SK-N-SH (cell line): ENCODE results near the gene CETP. TPM values are rescaled to one million over a fixed set of nuclear protein-coding genes. Genes with fewer than 3 reads are reported as not detected.
A peak's percentile ranks its signal among the peaks of the same experiment; 100 is the strongest.

Source experiments
- CTCF ChIA-PET: fragments of 300-600, 350-600 bp; formaldehyde crosslinking; extraction: SDS; loops from one replicate; lab custom pipeline; 2021; lab: Yijun Ruan, JAX
- POLR2A ChIA-PET: fragments of 350-600 bp; sonication (Branson Sonifier 250); formaldehyde crosslinking; extraction: SDS; loops from one replicate; lab custom pipeline; 2020; ENCODE audit warnings: antibody characterized with exemption, inconsistent platforms; lab: Yijun Ruan, JAX
- DNase-seq: peaks from one replicate; pipeline ENCODE4 v3.0.0; 2012
- H2AFZ ChIP-seq: fragments of 200-600 bp; sonication (generic); 2 replicates; pipeline ENCODE4 v1.8.1; 2016; ENCODE audit warnings: antibody characterized with exemption, mild to moderate bottlenecking, low read depth
- H3F3A ChIP-seq: fragments of 200-600 bp; sonication (generic); replicated peaks from 2 replicates; pipeline ENCODE3; 2016; ENCODE audit warnings: antibody characterized with exemption, mild to moderate bottlenecking; ENCODE audit not compliant: insufficient read depth
- H3K27ac ChIP-seq, 2 experiments: fragments of 200-500 bp in 1 of 2; fragments of 200-600 bp in 1 of 2; sonication (Bioruptor generic) in 1 of 2; sonication (generic), shearing (Covaris generic) in 1 of 2; 2 replicates each; pipeline versions ENCODE4 v1.5.1 to v1.6.1; 2014 to 2016; ENCODE audit warnings: low read depth in 2 of 2, inconsistent platforms in 1 of 2, low read length in 1 of 2, mild to moderate bottlenecking in 1 of 2, mixed read lengths in 1 of 2
- H3K27me3 ChIP-seq: fragments of 200-600 bp; sonication (generic), shearing (Covaris generic); 2 replicates; pipeline ENCODE4 v1.6.1; 2016; ENCODE audit warnings: mixed run types; ENCODE audit not compliant: insufficient read depth
- H3K36me3 ChIP-seq, 2 experiments: fragments of 200-500 bp in 1 of 2; fragments of 200-600 bp in 1 of 2; sonication (Bioruptor generic) in 1 of 2; sonication (generic) in 1 of 2; replicated peaks in 1 of 2; 2 replicates each; pipeline versions ENCODE3 to v1.5.1; 2014 to 2016; ENCODE audit warnings: low read length in 1 of 2, mild to moderate bottlenecking in 1 of 2; ENCODE audit not compliant: insufficient read depth in 2 of 2, control insufficient read depth in 1 of 2
- H3K4me1 ChIP-seq, 2 experiments: fragments of 200-500 bp in 1 of 2; fragments of 200-600 bp in 1 of 2; sonication (Bioruptor generic) in 1 of 2; sonication (generic), shearing (Covaris generic) in 1 of 2; 2 replicates each; pipeline versions ENCODE4 v1.5.1 to v1.6.1; 2014 to 2016; ENCODE audit warnings: low read depth in 1 of 2, low read length in 1 of 2, mixed run types in 1 of 2; ENCODE audit not compliant: insufficient read depth in 2 of 2, control insufficient read depth in 1 of 2
- H3K4me2 ChIP-seq: fragments of 200-600 bp; sonication (generic), shearing (Covaris generic); 2 replicates; pipeline ENCODE4 v1.6.1; 2017; ENCODE audit warnings: mixed run types
- H3K4me3 ChIP-seq, 2 experiments: fragments of 200-500 bp in 1 of 2; fragments of 200-600 bp in 1 of 2; sonication (Bioruptor generic) in 1 of 2; sonication (generic), shearing (Covaris generic) in 1 of 2; 2 replicates each; pipeline versions ENCODE4 v1.5.1 to v1.8.1; 2014 to 2016; ENCODE audit warnings: low read depth in 2 of 2, inconsistent platforms in 1 of 2, low read length in 1 of 2, mild to moderate bottlenecking in 1 of 2, mixed read lengths in 1 of 2, moderate library complexity in 1 of 2
- H3K79me2 ChIP-seq: fragments of 200-600 bp; sonication (generic); 2 replicates; pipeline ENCODE4 v1.8.1; 2017; ENCODE audit warnings: mild to moderate bottlenecking; ENCODE audit not compliant: insufficient read depth
- H3K9ac ChIP-seq: fragments of 200-600 bp; sonication (generic); 2 replicates; pipeline ENCODE4 v1.6.1; 2017; ENCODE audit warnings: mixed run types
- H3K9me2 ChIP-seq: fragments of 200-600 bp; sonication (generic); 2 replicates; pipeline ENCODE4 v1.6.1; 2017; ENCODE audit warnings: mixed run types
- H3K9me3 ChIP-seq: fragments of 200-600 bp; sonication (generic); 2 replicates; pipeline ENCODE4 v1.6.1; 2017; ENCODE audit warnings: mixed run types, mild to moderate bottlenecking, moderate library complexity
- H4K20me1 ChIP-seq: fragments of 200-600 bp; sonication (generic); 2 replicates; pipeline ENCODE4 v1.6.1; 2017; ENCODE audit warnings: mild to moderate bottlenecking, mixed run types; ENCODE audit not compliant: insufficient read depth
- CHD2 ChIP-seq: fragments of 150-350 bp; IDR thresholded peaks from 2 replicates; pipeline ENCODE4 v1.6.1; 2018; ENCODE audit warnings: low read length; ENCODE audit not compliant: partially characterized antibody
- ELF1 ChIP-seq: IDR thresholded peaks from 2 replicates; pipeline ENCODE4 v1.4.0; 2012
- FOXM1 ChIP-seq: IDR thresholded peaks from 2 replicates; pipeline ENCODE4 v1.4.0; 2012; ENCODE audit warnings: low read depth, mild to moderate bottlenecking
- GABPA ChIP-seq: IDR thresholded peaks from 2 replicates; pipeline ENCODE4 v1.4.0; 2012; ENCODE audit warnings: low read depth, mild to moderate bottlenecking
- JUND ChIP-seq: IDR thresholded peaks from 2 replicates; pipeline ENCODE4 v1.4.0; 2012
- MXI1 ChIP-seq: IDR thresholded peaks from 2 replicates; pipeline ENCODE4 v1.6.1; 2012; ENCODE audit warnings: mild to moderate bottlenecking, low read depth, low read length, improper control_type of control experiment
- NRF1 ChIP-seq: IDR thresholded peaks from 2 replicates; pipeline ENCODE4 v1.6.1; 2012; ENCODE audit warnings: low read depth, mild to moderate bottlenecking, low read length
- POLR2AphosphoS5 ChIP-seq: IDR thresholded peaks from 2 replicates; pipeline ENCODE4 v1.6.1; 2012; ENCODE audit warnings: low read depth, low read length
- RAD21 ChIP-seq: IDR thresholded peaks from 2 replicates; pipeline ENCODE4 v1.6.1; 2012; ENCODE audit warnings: mild to moderate bottlenecking, low read length
- RFX5 ChIP-seq: IDR thresholded peaks from 2 replicates; pipeline ENCODE4 v1.6.1; 2012; ENCODE audit warnings: mild to moderate bottlenecking, improper control_type of control experiment, low read length
- RXRA ChIP-seq: IDR thresholded peaks from 2 replicates; pipeline ENCODE4 v1.4.0; 2012; ENCODE audit warnings: low read depth, mild to moderate bottlenecking, borderline replicate concordance
- SMC3 ChIP-seq: IDR thresholded peaks from 2 replicates; pipeline ENCODE4 v1.6.1; 2012; ENCODE audit warnings: low read depth, low read length, improper control_type of control experiment
- TEAD4 ChIP-seq: IDR thresholded peaks from 2 replicates; pipeline ENCODE4 v1.4.0; 2012; ENCODE audit warnings: mild to moderate bottlenecking, borderline replicate concordance; ENCODE audit not compliant: insufficient read depth
- YY1 ChIP-seq: IDR thresholded peaks from 2 replicates; pipeline ENCODE4 v1.4.0; 2012; ENCODE audit warnings: low read depth, mild to moderate bottlenecking
- WGBS: methylation state at CpG from one replicate; pipeline ENCODE4 v1.1.6; 2017; ENCODE audit warnings: low lambda C conversion rate; 5-methylcytosine and 5-hydroxymethylcytosine counted together
- polyA plus RNA-seq, 3 experiments: library from polyadenylated mRNA; depleted of rRNA; stranded (reverse); fragments of >200 nt; gene quantifications; 2 replicates each; pipeline ENCODE4 v1.2.3, GENCODE V29; 2012
- TF ChIP-seq, protein P1 (sequence below): fragments of 200-600 bp; sonication (generic); IDR thresholded peaks from 2 replicates; pipeline ENCODE4 v1.6.1; 2017; ENCODE audit warnings: antibody characterized with exemption, mild to moderate bottlenecking, moderate library complexity
- TF ChIP-seq, protein P2 (sequence below): IDR thresholded peaks from 2 replicates; pipeline ENCODE4 v1.4.0; 2012; ENCODE audit warnings: low read depth, borderline replicate concordance
- TF ChIP-seq, protein P3 (sequence below): fragments of 150-350 bp; IDR thresholded peaks from 2 replicates; pipeline ENCODE4 v1.6.1; 2017; ENCODE audit warnings: antibody characterized with exemption, low read length, low read depth, borderline replicate concordance
- TF ChIP-seq, protein P4 (sequence below): IDR thresholded peaks from 2 replicates; pipeline ENCODE4 v1.6.1; 2012; ENCODE audit warnings: mild to moderate bottlenecking, low read depth, low read length, moderate library complexity
- TF ChIP-seq, protein P5 (sequence below): fragments of 150-350 bp; IDR thresholded peaks from 2 replicates; pipeline ENCODE4 v1.6.1; 2016; ENCODE audit warnings: mild to moderate bottlenecking, low read depth, low read length

Gene CETP
- polyA plus RNA-seq, 1 of the 3 experiments (the other 2 are of a cell fraction) = not detected

DNA sequence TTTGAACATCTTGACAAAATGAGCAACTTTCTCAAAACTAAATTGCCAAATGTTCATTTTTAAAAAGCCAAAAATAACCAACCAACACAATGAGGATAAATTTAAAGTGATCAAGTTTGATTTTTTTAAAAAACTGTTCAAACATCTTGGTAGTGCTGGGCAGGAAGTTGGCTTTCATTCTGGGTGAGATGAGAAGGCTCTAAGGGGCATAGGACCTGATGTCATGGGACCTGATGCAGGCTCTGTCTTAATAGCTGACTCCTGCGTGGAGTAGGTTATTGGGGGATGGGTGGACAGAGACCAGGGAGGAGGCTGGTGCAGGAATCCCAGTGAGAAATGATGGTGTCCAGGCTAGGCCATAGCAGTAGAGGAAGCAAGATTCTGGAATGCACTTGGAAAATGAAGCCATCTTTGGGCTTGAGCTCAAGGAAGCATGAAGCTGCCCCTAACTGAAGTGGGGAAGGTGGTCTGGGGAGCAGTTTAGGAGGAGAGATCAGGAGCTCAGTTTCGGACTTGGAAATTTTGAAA lies 48.0 kb downstream of the CETP start (continued):
- TF ChIP-seq ELF1 = no peak
- TF ChIP-seq MXI1 = no peak
- TF ChIP-seq CHD2 = no peak
- TF ChIP-seq SMC3 = no peak
- TF ChIP-seq, protein P1, sequence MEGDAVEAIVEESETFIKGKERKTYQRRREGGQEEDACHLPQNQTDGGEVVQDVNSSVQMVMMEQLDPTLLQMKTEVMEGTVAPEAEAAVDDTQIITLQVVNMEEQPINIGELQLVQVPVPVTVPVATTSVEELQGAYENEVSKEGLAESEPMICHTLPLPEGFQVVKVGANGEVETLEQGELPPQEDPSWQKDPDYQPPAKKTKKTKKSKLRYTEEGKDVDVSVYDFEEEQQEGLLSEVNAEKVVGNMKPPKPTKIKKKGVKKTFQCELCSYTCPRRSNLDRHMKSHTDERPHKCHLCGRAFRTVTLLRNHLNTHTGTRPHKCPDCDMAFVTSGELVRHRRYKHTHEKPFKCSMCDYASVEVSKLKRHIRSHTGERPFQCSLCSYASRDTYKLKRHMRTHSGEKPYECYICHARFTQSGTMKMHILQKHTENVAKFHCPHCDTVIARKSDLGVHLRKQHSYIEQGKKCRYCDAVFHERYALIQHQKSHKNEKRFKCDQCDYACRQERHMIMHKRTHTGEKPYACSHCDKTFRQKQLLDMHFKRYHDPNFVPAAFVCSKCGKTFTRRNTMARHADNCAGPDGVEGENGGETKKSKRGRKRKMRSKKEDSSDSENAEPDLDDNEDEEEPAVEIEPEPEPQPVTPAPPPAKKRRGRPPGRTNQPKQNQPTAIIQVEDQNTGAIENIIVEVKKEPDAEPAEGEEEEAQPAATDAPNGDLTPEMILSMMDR = no peak
- TF ChIP-seq RXRA = no peak
- no peak for TF ChIP-seq YY1
- TF ChIP-seq NRF1 = no peak

DNA sequence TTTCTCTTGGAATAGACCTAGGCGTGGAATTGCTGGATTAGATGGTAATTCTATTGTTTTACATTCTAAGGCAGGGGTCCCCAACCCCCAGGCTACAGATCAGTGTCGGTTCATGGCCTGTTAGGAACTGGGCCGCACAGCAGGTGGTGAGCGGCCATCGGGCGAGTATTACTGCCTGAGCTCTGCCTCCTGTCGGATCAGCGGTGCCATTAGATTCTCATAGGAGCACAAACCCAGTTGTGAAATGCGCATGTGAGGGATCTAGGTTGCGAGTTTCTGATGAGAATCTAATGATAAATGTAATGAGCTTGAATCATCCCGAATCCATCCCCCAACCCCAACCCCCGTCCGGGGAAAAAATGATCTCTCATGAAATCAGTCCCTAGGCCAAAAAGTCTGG lies 50.6 kb downstream of the CETP start:
- no peaks in the 10 kb centered on the region for H3K9me2 ChIP-seq
- no peak overlapping the region for H3K4me3 ChIP-seq
- POLR2A ChIA-PET = no interaction called here
- H2AFZ ChIP-seq = no peak overlapping the region; the same call in 1 of the 2 replicates
- DNase-seq = no peak
- no peaks in the 10 kb centered on the region for H3K27me3 ChIP-seq
- H4K20me1 ChIP-seq = no peaks in the 10 kb centered on the region
- no peak overlapping the region for H3K9ac ChIP-seq
- H3F3A ChIP-seq = peaks cover 5% of the 10 kb centered on the region
- H3K79me2 ChIP-seq = no peaks in the 10 kb centered on the region; the same call in 1 of the 2 replicates
- H3K36me3 ChIP-seq = peaks cover 0 to 3% of the 10 kb centered on the region in 2 experiments
- WGBS = 91% methylated on average over 13 of the region's 13 CpGs
- peak overlapping the region; percentile 25; the same call in 1 of the 2 replicates for H3K4me2 ChIP-seq
- CTCF ChIA-PET = no interaction called here
- peak overlapping the region in 1 of 2 experiments; percentile 40; a peak in 1 of 4 replicates for H3K27ac ChIP-seq
- peaks cover 0 to 9% of the 10 kb centered on the region in 2 experiments; a peak in 1 of 4 replicates for H3K4me1 ChIP-seq
- no peaks in the 10 kb centered on the region for H3K9me3 ChIP-seq
- TF ChIP-seq, protein P2, sequence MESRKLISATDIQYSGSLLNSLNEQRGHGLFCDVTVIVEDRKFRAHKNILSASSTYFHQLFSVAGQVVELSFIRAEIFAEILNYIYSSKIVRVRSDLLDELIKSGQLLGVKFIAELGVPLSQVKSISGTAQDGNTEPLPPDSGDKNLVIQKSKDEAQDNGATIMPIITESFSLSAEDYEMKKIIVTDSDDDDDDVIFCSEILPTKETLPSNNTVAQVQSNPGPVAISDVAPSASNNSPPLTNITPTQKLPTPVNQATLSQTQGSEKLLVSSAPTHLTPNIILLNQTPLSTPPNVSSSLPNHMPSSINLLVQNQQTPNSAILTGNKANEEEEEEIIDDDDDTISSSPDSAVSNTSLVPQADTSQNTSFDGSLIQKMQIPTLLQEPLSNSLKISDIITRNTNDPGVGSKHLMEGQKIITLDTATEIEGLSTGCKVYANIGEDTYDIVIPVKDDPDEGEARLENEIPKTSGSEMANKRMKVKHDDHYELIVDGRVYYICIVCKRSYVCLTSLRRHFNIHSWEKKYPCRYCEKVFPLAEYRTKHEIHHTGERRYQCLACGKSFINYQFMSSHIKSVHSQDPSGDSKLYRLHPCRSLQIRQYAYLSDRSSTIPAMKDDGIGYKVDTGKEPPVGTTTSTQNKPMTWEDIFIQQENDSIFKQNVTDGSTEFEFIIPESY = no peak
- no peak for TF ChIP-seq RAD21
- TF ChIP-seq, protein P3, sequence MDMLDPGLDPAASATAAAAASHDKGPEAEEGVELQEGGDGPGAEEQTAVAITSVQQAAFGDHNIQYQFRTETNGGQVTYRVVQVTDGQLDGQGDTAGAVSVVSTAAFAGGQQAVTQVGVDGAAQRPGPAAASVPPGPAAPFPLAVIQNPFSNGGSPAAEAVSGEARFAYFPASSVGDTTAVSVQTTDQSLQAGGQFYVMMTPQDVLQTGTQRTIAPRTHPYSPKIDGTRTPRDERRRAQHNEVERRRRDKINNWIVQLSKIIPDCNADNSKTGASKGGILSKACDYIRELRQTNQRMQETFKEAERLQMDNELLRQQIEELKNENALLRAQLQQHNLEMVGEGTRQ = no peak
- no peak for TF ChIP-seq ELF1
- TF ChIP-seq, protein P1 = no peak
- TF ChIP-seq FOXM1 = no peak
- no peak for TF ChIP-seq GABPA
- TF ChIP-seq NRF1 = no peak
- TF ChIP-seq, protein P4, sequence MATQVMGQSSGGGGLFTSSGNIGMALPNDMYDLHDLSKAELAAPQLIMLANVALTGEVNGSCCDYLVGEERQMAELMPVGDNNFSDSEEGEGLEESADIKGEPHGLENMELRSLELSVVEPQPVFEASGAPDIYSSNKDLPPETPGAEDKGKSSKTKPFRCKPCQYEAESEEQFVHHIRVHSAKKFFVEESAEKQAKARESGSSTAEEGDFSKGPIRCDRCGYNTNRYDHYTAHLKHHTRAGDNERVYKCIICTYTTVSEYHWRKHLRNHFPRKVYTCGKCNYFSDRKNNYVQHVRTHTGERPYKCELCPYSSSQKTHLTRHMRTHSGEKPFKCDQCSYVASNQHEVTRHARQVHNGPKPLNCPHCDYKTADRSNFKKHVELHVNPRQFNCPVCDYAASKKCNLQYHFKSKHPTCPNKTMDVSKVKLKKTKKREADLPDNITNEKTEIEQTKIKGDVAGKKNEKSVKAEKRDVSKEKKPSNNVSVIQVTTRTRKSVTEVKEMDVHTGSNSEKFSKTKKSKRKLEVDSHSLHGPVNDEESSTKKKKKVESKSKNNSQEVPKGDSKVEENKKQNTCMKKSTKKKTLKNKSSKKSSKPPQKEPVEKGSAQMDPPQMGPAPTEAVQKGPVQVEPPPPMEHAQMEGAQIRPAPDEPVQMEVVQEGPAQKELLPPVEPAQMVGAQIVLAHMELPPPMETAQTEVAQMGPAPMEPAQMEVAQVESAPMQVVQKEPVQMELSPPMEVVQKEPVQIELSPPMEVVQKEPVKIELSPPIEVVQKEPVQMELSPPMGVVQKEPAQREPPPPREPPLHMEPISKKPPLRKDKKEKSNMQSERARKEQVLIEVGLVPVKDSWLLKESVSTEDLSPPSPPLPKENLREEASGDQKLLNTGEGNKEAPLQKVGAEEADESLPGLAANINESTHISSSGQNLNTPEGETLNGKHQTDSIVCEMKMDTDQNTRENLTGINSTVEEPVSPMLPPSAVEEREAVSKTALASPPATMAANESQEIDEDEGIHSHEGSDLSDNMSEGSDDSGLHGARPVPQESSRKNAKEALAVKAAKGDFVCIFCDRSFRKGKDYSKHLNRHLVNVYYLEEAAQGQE = no peak
- TF ChIP-seq, protein P5, sequence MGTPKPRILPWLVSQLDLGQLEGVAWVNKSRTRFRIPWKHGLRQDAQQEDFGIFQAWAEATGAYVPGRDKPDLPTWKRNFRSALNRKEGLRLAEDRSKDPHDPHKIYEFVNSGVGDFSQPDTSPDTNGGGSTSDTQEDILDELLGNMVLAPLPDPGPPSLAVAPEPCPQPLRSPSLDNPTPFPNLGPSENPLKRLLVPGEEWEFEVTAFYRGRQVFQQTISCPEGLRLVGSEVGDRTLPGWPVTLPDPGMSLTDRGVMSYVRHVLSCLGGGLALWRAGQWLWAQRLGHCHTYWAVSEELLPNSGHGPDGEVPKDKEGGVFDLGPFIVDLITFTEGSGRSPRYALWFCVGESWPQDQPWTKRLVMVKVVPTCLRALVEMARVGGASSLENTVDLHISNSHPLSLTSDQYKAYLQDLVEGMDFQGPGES = no peak
- no peak for TF ChIP-seq JUND
- TF ChIP-seq POLR2AphosphoS5 = no peak
- no peak for TF ChIP-seq TEAD4
- no peak for TF ChIP-seq RXRA
- no peak for TF ChIP-seq RFX5
